Adrenal gland (tissue), 5 donors: ENCODE results near the gene LPP.

ENCODE experiments used
- POLR2A ChIP-seq, 2 donors: fragments of 450-650 bp; IDR thresholded peaks; one replicate each; pipeline ENCODE4 v1.6.1; 2017; ENCODE audit warnings: antibody characterized with exemption in 2 of 2, mild to moderate bottlenecking in 2 of 2, moderate library complexity in 1 of 2
- TF ChIP-seq, protein P1 (sequence below), 6 experiments: fragments of 450-650 bp in 4 of 6; fragments of 200-600 bp in 2 of 6; sonication (generic) in 1 of 6; IDR thresholded peaks; 1 replicate in 5 of 6; 2 replicates in 1 of 6; pipeline versions ENCODE4 v1.5.1 to v1.8.0; 2016 to 2021; ENCODE audit warnings: antibody characterized with exemption in 6 of 6, mild to moderate bottlenecking in 2 of 6, moderate library complexity in 1 of 6
- donor health status: DM: no; HTN: no; CAD: no.

DNA sequence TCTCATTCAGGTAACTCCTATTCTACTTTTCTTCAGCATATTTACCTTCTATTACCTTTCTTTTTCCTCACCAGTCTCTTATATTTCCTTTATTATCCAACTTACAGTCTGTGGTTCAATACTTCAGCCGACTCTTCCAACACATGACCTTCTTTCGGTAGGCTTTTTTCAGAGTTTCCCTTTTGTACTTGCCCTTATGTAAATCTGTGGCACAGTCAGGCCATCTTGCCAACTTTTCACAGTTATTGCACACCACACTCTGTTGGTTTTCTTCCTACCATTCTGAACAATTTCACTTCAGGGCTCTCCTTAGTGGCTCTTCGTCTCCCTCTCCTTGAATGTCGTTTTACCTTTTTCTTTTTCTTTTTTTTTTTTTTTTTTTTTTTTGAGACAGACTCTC, 427.8 kb downstream of the LPP start:
- TF ChIP-seq, protein P1, sequence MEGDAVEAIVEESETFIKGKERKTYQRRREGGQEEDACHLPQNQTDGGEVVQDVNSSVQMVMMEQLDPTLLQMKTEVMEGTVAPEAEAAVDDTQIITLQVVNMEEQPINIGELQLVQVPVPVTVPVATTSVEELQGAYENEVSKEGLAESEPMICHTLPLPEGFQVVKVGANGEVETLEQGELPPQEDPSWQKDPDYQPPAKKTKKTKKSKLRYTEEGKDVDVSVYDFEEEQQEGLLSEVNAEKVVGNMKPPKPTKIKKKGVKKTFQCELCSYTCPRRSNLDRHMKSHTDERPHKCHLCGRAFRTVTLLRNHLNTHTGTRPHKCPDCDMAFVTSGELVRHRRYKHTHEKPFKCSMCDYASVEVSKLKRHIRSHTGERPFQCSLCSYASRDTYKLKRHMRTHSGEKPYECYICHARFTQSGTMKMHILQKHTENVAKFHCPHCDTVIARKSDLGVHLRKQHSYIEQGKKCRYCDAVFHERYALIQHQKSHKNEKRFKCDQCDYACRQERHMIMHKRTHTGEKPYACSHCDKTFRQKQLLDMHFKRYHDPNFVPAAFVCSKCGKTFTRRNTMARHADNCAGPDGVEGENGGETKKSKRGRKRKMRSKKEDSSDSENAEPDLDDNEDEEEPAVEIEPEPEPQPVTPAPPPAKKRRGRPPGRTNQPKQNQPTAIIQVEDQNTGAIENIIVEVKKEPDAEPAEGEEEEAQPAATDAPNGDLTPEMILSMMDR (IDR thresholded peaks at IDR 0.05) = no peak
- no peak for TF ChIP-seq POLR2A (IDR thresholded peaks at IDR 0.05)
